Stimulated activated effector memory CD8-positive, alpha-beta T cell treated with anti-CD3 and anti-CD28 coated beads, Interleukin-12 subunit alpha, Interleukin-12 subunit beta, amount 100 ng/mL, for 72 hours (primary cell): Measurements from ENCODE around the gene STARD3NL.

Experiments
- ATAC-seq: fragments of 150-1000 bp; cut with Tn5 transposase; 2 replicates; pipeline ENCODE4 v1.10.0; 2021
- DNase-seq, 2 donors: peaks; one replicate each; pipeline ENCODE4 v3.0.0; 2021 to 2022; ENCODE audit warnings: low spot score in 2 of 2
- H3K27ac Mint-ChIP-seq: one replicate; pipeline ENCODE4 v1.8.0; 2022; ENCODE audit warnings: mild to moderate bottlenecking, mixed read lengths
- H3K36me3 Mint-ChIP-seq: one replicate; pipeline ENCODE4 v1.8.0; 2022; ENCODE audit warnings: mild to moderate bottlenecking, mixed read lengths
- H3K4me1 Mint-ChIP-seq: one replicate; pipeline ENCODE4 v1.8.0; 2022; ENCODE audit warnings: mixed read lengths
- H3K4me3 Mint-ChIP-seq: one replicate; pipeline ENCODE4 v1.8.0; 2022; ENCODE audit warnings: mild to moderate bottlenecking, mixed read lengths
- H3K9me3 Mint-ChIP-seq: one replicate; pipeline ENCODE4 v1.8.0; 2022; ENCODE audit warnings: mixed read lengths

The STARD3NL gene, protein sequence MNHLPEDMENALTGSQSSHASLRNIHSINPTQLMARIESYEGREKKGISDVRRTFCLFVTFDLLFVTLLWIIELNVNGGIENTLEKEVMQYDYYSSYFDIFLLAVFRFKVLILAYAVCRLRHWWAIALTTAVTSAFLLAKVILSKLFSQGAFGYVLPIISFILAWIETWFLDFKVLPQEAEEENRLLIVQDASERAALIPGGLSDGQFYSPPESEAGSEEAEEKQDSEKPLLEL

DNA sequence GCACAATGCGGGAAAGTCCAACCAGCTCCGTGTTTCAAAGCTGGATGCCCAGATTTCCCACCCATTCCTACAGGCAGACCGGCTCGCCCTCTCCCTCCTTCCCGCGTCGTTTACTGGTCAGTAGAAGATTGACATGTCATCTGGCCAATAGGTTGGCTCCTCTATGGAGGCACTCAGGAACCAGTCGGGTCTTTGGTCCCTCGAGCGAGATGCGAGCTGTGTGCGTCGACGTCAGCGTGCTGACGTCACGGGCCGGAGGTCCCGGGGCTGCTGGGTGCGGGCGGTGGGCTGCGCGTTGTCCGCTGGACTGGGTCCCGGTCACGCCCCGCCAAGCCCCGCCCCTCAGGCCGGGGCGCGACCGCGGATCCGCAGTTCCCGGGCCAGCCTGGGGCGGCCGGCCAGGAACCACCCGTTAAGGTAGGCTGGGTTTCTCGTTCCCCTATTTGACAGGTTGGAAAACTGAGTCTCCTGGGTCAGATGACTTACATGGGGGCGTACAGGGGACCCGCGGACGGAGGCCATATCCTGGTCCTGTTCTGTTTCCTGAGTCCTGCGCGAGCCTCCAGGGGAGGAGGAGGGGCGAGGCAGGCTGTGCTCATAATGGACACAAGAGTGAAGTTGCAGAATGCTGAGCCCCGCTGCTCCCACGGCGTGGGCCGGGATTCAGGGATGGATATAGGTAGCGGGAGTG is at the start of gene STARD3NL:
STARD3NL (plus strand) TSS at position 242 of the 691 bp plus-strand sequence. CDS start 29,260 bp downstream, outside the sequence.
- DNase-seq (peak; percentile 76 to 93), ATAC-seq (peak; percentile 98)
- Mint-ChIP-seq H3K4me3 (peak within 1 kb of the TSS; percentile 96), H3K27ac (peak within 1 kb of the TSS; percentile 94), H3K9me3 (no peaks in the 10 kb centered on the region), H3K36me3 (peaks cover 7% of the 10 kb centered on the region), H3K4me1 (peaks cover 38% of the 10 kb centered on the region)

DNA sequence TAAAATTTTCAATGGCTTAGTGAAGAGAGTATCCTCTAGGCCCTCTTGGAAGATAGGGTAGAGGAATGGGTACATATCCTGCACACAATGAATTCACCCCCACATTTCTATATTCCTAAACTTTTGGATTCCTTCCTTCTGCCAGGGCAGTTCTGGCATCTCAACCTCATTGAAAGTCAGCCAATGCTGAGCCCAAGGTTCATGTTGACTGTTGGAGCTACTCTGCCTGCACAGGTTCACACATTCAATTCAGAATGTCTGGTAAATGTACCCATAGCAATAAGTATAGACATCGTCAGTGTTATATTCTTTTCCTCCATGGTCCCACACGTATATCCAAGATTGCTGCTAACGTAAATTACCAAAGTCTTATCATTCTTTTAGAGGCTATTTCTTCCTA is 48.9 kb upstream of the STARD3NL start:
- Mint-ChIP-seq H3K9me3 (no peaks in the 10 kb centered on the region), H3K4me3 (no peak overlapping the region), H3K36me3 (no peaks in the 10 kb centered on the region), H3K27ac (no peak overlapping the region), H3K4me1 (peaks cover 10% of the 10 kb centered on the region)
- DNase-seq (no peak), ATAC-seq (no peak)

DNA sequence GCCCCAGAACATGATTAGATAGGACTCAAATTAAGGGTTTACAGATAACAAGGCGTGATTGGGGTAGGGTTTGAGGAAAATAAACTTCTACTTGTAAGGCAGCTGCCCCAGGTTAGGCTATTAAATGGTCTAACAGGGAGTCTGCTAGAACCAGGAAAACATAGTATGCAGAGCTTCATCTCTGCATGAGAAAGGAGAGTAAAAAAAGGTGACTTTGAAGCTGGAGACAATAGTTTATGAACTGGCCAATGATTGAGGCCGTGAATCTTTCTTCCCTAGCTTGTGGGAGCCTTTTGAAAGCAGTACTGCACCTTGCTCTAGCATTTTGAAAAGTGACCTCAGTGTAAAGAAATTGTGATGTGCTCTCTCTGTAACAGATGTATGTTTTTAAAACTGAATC is 48.5 kb upstream of the STARD3NL start:
- Mint-ChIP-seq H3K27ac (no peak overlapping the region), H3K9me3 (no peaks in the 10 kb centered on the region)

DNA sequence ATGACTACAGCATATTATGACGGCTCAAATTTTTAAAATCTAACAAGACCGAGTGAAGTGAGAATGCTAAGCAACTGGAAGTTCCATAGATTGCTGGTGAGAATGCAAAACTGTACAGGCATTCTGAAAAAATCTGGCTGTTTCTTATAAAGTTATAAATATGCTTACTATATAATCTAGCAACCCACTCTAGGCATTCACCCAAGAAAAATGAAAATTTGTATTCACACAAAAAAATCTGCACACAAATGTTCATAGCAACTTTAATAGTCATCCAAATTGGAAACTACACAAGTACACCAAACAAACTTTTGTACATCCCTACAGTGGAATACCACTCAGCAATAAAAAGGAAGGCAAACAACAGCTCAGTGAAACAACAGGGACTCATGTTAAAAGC is 39.9 kb upstream of the STARD3NL start:
- Mint-ChIP-seq H3K27ac (no peak overlapping the region), H3K9me3 (no peaks in the 10 kb centered on the region), H3K36me3 (no peaks in the 10 kb centered on the region), H3K4me1 (no peaks in the 10 kb centered on the region), H3K4me3 (no peak overlapping the region)
- no peak for DNase-seq
- ATAC-seq, result no peak

More for the DNA sequence above, 48.5 kb upstream of the STARD3NL start:
- Mint-ChIP-seq H3K4me1 (peaks cover 10% of the 10 kb centered on the region), H3K36me3 (no peaks in the 10 kb centered on the region), H3K4me3 (no peak overlapping the region)
- ATAC-seq, result no peak
- no peak for DNase-seq

DNA sequence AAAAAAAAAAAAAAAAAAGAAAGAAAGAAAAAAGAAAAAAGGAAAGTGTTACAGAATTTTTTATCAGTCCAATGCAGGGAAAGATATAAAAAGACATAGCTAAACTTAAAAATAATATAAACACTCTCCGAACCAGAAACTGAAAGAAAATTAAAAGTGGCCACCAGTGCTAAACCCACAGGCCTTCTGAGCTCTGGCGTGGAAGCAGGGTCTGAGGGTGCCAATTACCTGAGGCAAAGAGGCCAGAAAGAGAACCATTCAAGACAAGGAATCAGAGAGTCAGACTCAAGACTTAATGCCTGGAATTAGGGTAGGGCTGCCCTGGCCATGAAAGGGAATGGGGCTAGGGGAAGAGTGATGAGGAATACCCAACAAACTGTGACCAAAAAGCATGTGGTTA is 36.9 kb upstream of the STARD3NL start:
- no peaks in the 10 kb centered on the region for H3K36me3 Mint-ChIP-seq
- no peak overlapping the region for H3K4me3 Mint-ChIP-seq
- DNase-seq, result no peak
- H3K4me1 Mint-ChIP-seq, result no peaks in the 10 kb centered on the region
- ATAC-seq, result no peak
- no peak overlapping the region for H3K27ac Mint-ChIP-seq
- no peaks in the 10 kb centered on the region for H3K9me3 Mint-ChIP-seq

DNA sequence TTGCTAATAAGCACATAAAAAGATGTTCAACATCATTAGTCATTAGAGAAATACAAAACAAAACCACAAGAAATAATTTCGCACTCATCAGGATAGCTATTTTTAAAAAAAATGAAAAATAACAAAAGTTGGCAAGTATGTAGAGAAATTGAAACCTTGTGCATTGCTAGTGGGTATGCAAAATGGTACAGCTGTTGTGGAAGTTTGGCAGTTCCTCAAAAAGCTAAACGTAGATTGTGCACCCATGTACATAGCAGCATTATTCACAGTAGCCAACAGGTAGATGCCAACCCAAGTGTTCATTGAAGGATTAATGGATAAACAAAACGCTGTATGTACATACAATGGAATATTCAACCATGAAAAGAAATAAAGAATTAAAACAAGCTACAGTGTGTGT is 35.3 kb upstream of the STARD3NL start:
- ATAC-seq, result no peak
- Mint-ChIP-seq H3K27ac (no peak overlapping the region), H3K36me3 (no peaks in the 10 kb centered on the region), H3K4me3 (no peak overlapping the region), H3K9me3 (no peaks in the 10 kb centered on the region), H3K4me1 (no peaks in the 10 kb centered on the region)
- DNase-seq, result no peak

DNA sequence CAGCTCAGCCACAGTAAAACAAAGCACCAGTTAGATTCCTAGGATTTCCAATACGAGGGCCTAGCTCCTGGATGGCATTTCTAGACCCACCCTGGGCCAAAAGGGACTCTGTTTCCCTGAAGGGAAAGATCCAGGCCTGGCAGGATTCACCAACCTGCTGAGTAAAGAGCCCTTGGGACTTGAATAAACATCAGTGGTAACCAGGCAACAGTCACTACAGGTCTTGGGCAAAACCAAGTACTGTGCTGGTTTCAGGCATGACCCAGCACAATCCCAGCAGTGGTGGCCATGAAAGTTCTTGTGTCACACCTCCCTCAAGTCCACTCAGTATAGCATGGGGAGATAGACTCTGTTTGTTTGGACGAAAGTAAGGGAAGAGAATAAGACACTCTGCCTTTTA is 31.0 kb upstream of the STARD3NL start:
- H3K36me3 Mint-ChIP-seq, result no peaks in the 10 kb centered on the region
- ATAC-seq (no peak), DNase-seq (no peak)
- no peaks in the 10 kb centered on the region for H3K4me1 Mint-ChIP-seq
- H3K9me3 Mint-ChIP-seq, result no peaks in the 10 kb centered on the region
- H3K4me3 Mint-ChIP-seq, result no peak overlapping the region
- no peak overlapping the region for H3K27ac Mint-ChIP-seq

DNA sequence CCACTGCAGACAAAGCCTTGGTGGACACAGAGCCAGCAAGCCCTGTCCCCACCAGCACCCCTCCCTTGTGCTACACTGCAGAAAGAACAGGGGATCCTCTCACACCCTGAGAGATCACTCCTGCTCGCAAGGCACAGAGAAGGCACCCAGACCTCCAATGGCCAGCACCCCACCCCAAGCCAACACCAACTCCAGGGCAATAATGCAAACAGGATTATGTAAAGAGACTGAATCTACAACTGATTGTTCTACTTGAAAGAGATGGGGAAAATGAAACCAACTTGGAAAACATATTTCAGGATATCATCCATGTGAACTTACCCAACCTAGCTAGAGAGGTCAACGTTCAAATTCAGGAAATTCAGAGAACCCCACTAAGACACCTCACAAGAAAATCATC is 26.5 kb upstream of the STARD3NL start:
- no peak overlapping the region for H3K4me3 Mint-ChIP-seq
- no peak for DNase-seq
- H3K36me3 Mint-ChIP-seq, result no peaks in the 10 kb centered on the region
- no peak for ATAC-seq
- H3K9me3 Mint-ChIP-seq, result peaks cover 2% of the 10 kb centered on the region
- H3K27ac Mint-ChIP-seq, result no peak overlapping the region
- H3K4me1 Mint-ChIP-seq, result no peaks in the 10 kb centered on the region

DNA sequence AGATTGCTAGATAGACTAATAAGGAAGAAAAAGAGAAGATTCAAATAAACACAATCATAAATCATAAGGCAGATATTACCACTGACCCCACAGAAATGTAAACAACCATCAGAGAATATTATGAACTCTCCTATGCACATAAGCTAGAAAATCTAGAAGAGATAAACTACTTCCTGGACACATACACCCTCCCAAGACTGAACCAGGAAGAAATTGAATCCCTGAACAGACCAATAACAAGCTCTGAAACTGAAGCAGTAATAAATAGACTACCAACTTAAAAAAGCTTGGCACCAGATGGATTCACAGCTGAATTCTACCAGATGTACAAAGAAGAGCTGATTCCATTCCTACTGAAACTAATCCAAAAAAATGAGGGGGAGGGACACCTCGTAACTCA is 24.5 kb upstream of the STARD3NL start:
- Mint-ChIP-seq H3K9me3 (peaks cover 3% of the 10 kb centered on the region), H3K4me1 (no peaks in the 10 kb centered on the region), H3K36me3 (no peaks in the 10 kb centered on the region), H3K27ac (no peak overlapping the region), H3K4me3 (no peak overlapping the region)
- ATAC-seq (no peak), DNase-seq (no peak)

DNA sequence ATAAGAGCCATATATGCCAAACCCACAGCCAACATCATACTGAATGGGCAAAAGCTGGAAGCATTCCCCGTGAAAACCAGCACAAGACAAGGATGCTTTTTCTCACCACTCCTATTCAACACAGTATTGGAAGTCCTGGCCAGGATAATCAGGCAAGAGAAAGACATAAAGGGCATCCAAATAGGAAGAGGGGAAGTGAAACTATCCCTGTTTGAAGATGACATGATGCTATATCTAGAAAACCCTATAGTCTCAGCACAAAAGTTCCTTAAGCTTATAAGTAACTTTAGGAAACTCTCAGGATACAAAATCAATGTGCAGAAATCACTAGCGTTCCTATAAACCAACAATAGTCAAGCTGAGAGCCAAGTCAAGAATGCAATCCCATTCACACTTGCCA is 23.8 kb upstream of the STARD3NL start:
- H3K27ac Mint-ChIP-seq, result no peak overlapping the region
- DNase-seq, result no peak
- ATAC-seq, result no peak
- H3K9me3 Mint-ChIP-seq, result peaks cover 3% of the 10 kb centered on the region
- H3K36me3 Mint-ChIP-seq, result no peaks in the 10 kb centered on the region
- H3K4me3 Mint-ChIP-seq, result no peak overlapping the region
- H3K4me1 Mint-ChIP-seq, result no peaks in the 10 kb centered on the region

DNA sequence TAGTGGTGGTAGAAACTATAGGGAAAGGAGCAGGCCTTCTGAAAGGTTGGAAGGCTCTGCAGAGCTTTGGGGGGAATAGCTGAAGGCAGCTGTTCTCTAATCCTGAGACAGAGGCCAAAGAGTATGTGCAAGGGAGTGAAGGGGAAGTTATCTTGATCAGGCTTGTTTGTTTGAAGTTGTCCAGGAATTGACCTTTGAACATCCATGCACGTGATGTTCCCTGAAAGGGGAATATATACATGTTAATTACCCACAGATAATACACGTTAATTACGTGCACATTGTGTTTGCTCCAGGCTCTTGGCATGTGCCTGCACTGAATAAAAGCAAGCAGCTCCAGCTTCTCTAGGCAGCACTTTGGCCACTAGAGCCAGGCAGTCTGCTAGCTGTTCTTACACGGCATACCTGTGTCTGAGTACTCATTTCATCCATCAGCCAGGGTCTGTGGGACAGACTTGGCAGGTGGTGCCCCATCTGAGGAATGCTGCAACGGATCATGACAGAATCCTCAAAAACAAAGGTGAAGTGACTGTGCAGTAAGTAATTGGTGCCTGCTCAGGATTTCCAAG is 18.0 kb upstream of the STARD3NL start:
- no peak for ATAC-seq
- Mint-ChIP-seq H3K36me3 (no peaks in the 10 kb centered on the region), H3K9me3 (peaks cover 3% of the 10 kb centered on the region), H3K4me1 (no peaks in the 10 kb centered on the region), H3K27ac (no peak overlapping the region), H3K4me3 (no peak overlapping the region)
- no peak for DNase-seq

DNA sequence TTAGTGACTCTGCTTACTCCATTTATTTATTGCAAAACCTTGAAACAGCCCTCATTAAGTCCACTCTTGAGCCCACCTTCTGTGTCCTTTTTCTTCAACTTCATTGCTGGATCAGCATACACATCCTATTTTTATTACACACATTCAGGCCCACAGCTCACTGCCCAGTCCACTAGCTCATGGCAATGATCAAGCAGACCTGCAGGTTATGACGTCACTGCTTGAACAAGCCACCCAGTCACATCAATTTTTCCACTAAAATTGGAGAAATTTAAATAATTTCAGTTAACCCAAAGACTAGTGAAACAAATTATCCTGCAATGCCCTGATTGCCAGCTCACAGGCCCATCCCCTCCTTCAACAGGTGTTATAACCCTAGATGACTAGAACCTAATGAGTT is 16.0 kb upstream of the STARD3NL start:
- Mint-ChIP-seq H3K4me3 (no peak overlapping the region), H3K36me3 (no peaks in the 10 kb centered on the region), H3K4me1 (no peaks in the 10 kb centered on the region), H3K9me3 (no peaks in the 10 kb centered on the region), H3K27ac (no peak overlapping the region)
- ATAC-seq (no peak), DNase-seq (no peak)

DNA sequence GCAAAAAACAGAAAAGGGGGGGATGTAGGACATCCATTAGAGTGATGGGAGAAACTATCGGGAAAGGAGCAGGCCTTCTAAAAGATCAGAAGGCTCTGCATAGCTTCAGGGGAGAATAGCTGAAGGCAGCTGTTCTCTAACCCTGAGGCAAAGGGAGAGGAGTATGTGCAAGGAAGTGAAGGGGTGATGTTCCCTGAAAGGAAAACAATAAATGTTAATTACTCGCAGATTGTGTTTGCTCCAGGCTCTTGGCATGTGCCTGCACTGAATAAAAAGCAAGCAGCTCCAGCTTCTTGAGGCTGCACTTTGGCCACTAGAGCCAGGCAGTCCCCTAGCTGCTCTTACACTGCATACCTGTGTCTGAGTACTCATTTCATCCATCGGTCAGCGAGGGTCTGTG is 14.4 kb upstream of the STARD3NL start:
- no peak for DNase-seq
- H3K36me3 Mint-ChIP-seq, result no peaks in the 10 kb centered on the region
- no peak overlapping the region for H3K4me3 Mint-ChIP-seq
- H3K27ac Mint-ChIP-seq, result no peak overlapping the region
- peaks cover 5% of the 10 kb centered on the region for H3K4me1 Mint-ChIP-seq
- H3K9me3 Mint-ChIP-seq, result no peaks in the 10 kb centered on the region
- no peak for ATAC-seq

DNA sequence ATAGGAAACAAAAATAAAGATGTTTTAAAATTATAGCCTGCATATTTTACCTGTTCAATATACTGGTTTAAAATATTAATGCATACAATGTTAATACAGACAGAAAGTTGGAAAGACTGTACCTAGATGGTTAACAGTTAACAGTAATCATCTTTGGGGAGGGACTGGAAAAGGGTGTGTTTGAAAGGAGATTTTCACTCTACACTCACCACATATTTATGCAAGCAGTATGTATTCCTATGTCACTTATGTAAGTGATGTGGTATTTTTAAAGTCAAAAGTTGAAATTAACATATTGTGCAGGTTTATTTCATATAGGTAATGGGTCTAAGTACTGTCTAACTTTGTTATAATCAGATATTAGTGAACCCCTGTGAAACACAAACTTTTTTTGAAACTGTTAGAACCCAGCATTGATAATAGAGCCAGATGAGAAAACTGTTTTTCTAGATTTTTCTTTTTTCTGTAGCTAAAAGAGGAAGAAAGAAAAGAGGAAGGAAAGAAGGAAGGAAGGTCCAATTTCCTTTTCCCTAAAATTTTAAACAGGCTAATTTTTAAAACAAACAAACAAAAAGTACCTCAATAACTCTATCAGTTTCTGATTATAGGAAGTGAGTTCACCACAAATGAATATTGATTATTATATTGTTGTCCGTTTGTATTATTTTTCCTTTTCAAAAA is 9.0 kb upstream of the STARD3NL start:
- no peaks in the 10 kb centered on the region for H3K9me3 Mint-ChIP-seq
- H3K27ac Mint-ChIP-seq, result no peak overlapping the region
- DNase-seq, result no peak
- H3K4me1 Mint-ChIP-seq, result peaks cover 35% of the 10 kb centered on the region
- no peak overlapping the region for H3K4me3 Mint-ChIP-seq
- ATAC-seq, result no peak
- no peaks in the 10 kb centered on the region for H3K36me3 Mint-ChIP-seq

DNA sequence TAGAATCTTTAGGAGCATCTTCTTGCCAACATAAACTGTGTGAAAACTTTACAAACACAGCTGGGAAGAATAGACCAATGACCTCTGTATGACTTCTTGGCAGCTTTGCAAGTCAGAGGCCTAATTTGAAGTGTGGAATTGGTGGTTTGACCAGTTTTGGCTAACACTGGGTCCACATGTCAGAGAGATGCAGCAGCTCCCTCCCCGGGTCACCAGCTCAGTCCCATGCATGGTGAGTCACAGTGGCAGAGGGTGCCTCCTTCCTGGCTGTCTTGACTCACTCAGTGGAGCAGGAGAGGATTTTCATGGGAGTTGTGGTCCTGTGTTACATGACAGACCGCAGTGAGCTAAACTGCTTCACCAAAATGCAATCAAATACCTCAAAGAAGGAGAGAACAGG is 8.2 kb upstream of the STARD3NL start:
- ATAC-seq (peak; percentile 84), DNase-seq (no peak)
- H3K4me3 Mint-ChIP-seq, result no peak overlapping the region
- peaks cover 37% of the 10 kb centered on the region for H3K4me1 Mint-ChIP-seq
- no peaks in the 10 kb centered on the region for H3K36me3 Mint-ChIP-seq
- H3K9me3 Mint-ChIP-seq, result no peaks in the 10 kb centered on the region
- H3K27ac Mint-ChIP-seq, result no peak overlapping the region
